GM12878 (cell line): Measurements from ENCODE around the gene PUDP. TPM values are rescaled to one million over a fixed set of nuclear protein-coding genes. Genes with fewer than 3 reads are reported as not detected.

Source experiments
- ATAC-seq: fragments of 200-7000 bp; cut with Tn5 transposase; 3 replicates; pipeline ENCODE4 v1.9.1; 2020; ENCODE audit warnings: mild to moderate bottlenecking, moderate library complexity
- BruUV-seq: library from RNA; stranded (reverse); fragments of 400-500 nt; replicated peaks from 2 replicates; lab custom pipeline; 2021; lab: Mats Ljungman, UMichigan
- CTCF ChIA-PET: fragments of 300-600 bp; sonication (Branson Sonifier 250); formaldehyde crosslinking; extraction: SDS; loops from one replicate; lab custom pipeline; 2021; ENCODE audit warnings: inconsistent platforms; lab: Yijun Ruan, JAX
- POLR2A ChIA-PET: fragments of 350-600 bp; formaldehyde crosslinking; extraction: SDS; loops from one replicate; lab custom pipeline; 2021; ENCODE audit warnings: inconsistent platforms; lab: Charles Lee
- RAD21 ChIA-PET: fragments of 300-600 bp; sonication (Branson Sonifier 250); formaldehyde crosslinking; loops from one replicate; lab custom pipeline; 2023; ENCODE audit warnings: antibody characterized with exemption; ENCODE audit not compliant: unreplicated experiment; lab: Charles Lee
- SMC1A ChIA-PET: fragments of 300-600 bp; sonication (Branson Sonifier 250); formaldehyde crosslinking; loops from one replicate; lab custom pipeline; 2023; ENCODE audit not compliant: unreplicated experiment, uncharacterized antibody; lab: Charles Lee
- DNase-seq: peaks from one replicate; pipeline ENCODE4 v3.0.0-alpha.2; 2011; ENCODE audit warnings: low read depth, low spot score
- FAIRE-seq: peaks from 3 replicates; lab custom pipeline; 2011; peaks lifted over from hg19 to GRCh38; lab: Jason Lieb, UNC
- H2AFZ ChIP-seq: 2 replicates; pipeline ENCODE4 v1.6.0; 2011; ENCODE audit warnings: low read depth, low read length, control low read depth; ENCODE audit not compliant: control insufficient read depth
- H3K27ac ChIP-seq: 2 replicates; pipeline ENCODE4 v1.5.1; 2011; ENCODE audit warnings: control low read depth; ENCODE audit not compliant: control insufficient read depth, insufficient read depth
- H3K27me3 ChIP-seq, 2 experiments: replicated peaks in 1 of 2; 2 replicates each; pipeline versions ENCODE4 v1.6.0 to v1.6.1; 2011; ENCODE audit warnings: low read length in 1 of 2; ENCODE audit not compliant: control insufficient read depth in 2 of 2, insufficient read depth in 2 of 2
- H3K36me3 ChIP-seq, 2 experiments: 2 replicates each; pipeline ENCODE4 v1.5.1; 2011; ENCODE audit warnings: low read length in 1 of 2; ENCODE audit not compliant: control insufficient read depth in 2 of 2, insufficient read depth in 2 of 2
- H3K4me1 ChIP-seq: 2 replicates; pipeline ENCODE4 v1.6.1; 2011; ENCODE audit warnings: mild to moderate bottlenecking, low read length, moderate library complexity, mixed read lengths; ENCODE audit not compliant: control insufficient read depth, insufficient read depth
- H3K4me2 ChIP-seq: 2 replicates; pipeline ENCODE4 v1.6.0; 2011; ENCODE audit warnings: control low read depth; ENCODE audit not compliant: control insufficient read depth, insufficient read depth
- H3K4me3 ChIP-seq: fragments of 200-600 bp; sonication (generic); 2 replicates; pipeline ENCODE4 v1.5.1; 2016
- H3K79me2 ChIP-seq: 2 replicates; pipeline ENCODE4 v1.6.0; 2011; ENCODE audit warnings: low read length; ENCODE audit not compliant: control insufficient read depth, insufficient read depth
- H3K9ac ChIP-seq: 2 replicates; pipeline ENCODE4 v1.8.0; 2011; ENCODE audit warnings: low read length, control low read depth, mixed read lengths; ENCODE audit not compliant: control insufficient read depth, insufficient read depth
- H3K9me3 ChIP-seq: replicated peaks from 3 replicates; pipeline ENCODE4 v1.5.1; 2011; ENCODE audit warnings: mild to moderate bottlenecking, low read length; ENCODE audit not compliant: control insufficient read depth, insufficient read depth
- H4K20me1 ChIP-seq: 2 replicates; pipeline ENCODE4 v1.6.0; 2011; ENCODE audit not compliant: control insufficient read depth, insufficient read depth
- CEBPZ ChIP-seq: fragments of 150-350 bp; IDR thresholded peaks from 2 replicates; pipeline ENCODE4 v1.6.1; 2016; ENCODE audit warnings: low read depth, low read length
- E2F8 ChIP-seq: fragments of 450-650 bp; IDR thresholded peaks from 2 replicates; pipeline ENCODE4 v1.6.1; 2018; ENCODE audit warnings: mild to moderate bottlenecking, low read depth, moderate library complexity; ENCODE audit not compliant: partially characterized antibody
- MEF2A ChIP-seq: IDR thresholded peaks from 2 replicates; pipeline ENCODE4 v1.6.1; 2011; ENCODE audit warnings: low read depth, mild to moderate bottlenecking, low read length, moderate library complexity; ENCODE audit not compliant: insufficient read depth
- NFXL1 ChIP-seq: fragments of 450-650 bp; IDR thresholded peaks from 2 replicates; pipeline ENCODE4 v1.6.1; 2017; ENCODE audit warnings: antibody characterized with exemption, mild to moderate bottlenecking, borderline replicate concordance
- PRDM15 ChIP-seq: fragments of 450-650 bp; formaldehyde crosslinking; IDR thresholded peaks from 2 replicates; pipeline ENCODE4 v1.4.0; 2020; ENCODE audit warnings: mild to moderate bottlenecking, moderate library complexity
- SIN3A ChIP-seq: IDR thresholded peaks from 2 replicates; pipeline ENCODE4 v1.6.1; 2012; ENCODE audit warnings: low read depth, low read length, improper control_type of control experiment
- YBX1 ChIP-seq: fragments of 450-650 bp; IDR thresholded peaks from 2 replicates; pipeline ENCODE4 v1.6.1; 2016; ENCODE audit warnings: antibody characterized with exemption
- ZNF24 ChIP-seq: fragments of 450-650 bp; IDR thresholded peaks from 2 replicates; pipeline ENCODE4 v1.6.1; 2017; ENCODE audit warnings: antibody characterized with exemption, mild to moderate bottlenecking
- ZNF384 ChIP-seq: IDR thresholded peaks from 2 replicates; pipeline ENCODE4 v1.6.1; 2012; ENCODE audit warnings: low read depth, mild to moderate bottlenecking, low read length, improper control_type of control experiment, borderline replicate concordance
- ZZZ3 ChIP-seq: IDR thresholded peaks from 2 replicates; pipeline ENCODE4 v1.6.1; 2011; ENCODE audit warnings: low read depth; ENCODE audit not compliant: control insufficient read depth, insufficient read length
- WGBS: methylation state at CpG from one replicate; pipeline ENCODE4 v1.1.6; 2016; ENCODE audit warnings: low lambda C conversion rate; ENCODE audit not compliant: insufficient replicate concordance, insufficient coverage; ENCODE audit errors: missing lambda C conversion rate; 5-methylcytosine and 5-hydroxymethylcytosine counted together
- in situ Hi-C: fragments of 300-500 bp; cut with MboI; formaldehyde crosslinking; loops from 9 replicates; pipeline ENCODE4 v1.14.3; 2018; ENCODE audit warnings: mixed read lengths
- intact Hi-C: fragments of 100-400 bp; cut with micrococcal nuclease; formaldehyde crosslinking; loops from one replicate; pipeline ENCODE4 v1.14.2; 2022; ENCODE audit not compliant: unreplicated experiment
- polyA plus RNA-seq, 11 experiments: library from polyadenylated mRNA; depleted of rRNA in 4 of 11; unstranded in 6 of 11; stranded (reverse) in 5 of 11; fragments of >200 nt; fragmentation: Nextera tagmentation in 4 of 11; fragmentation: Illumina TruSeq in 1 of 11; extraction: Ambion mirVana in 4 of 11; extraction: Trizol in 1 of 11; gene quantifications; 1 replicate in 1 of 11; 2 replicates in 10 of 11; pipeline versions ENCODE4 v1.2.1 to v1.2.3, GENCODE V29; 2011 to 2016; ENCODE audit warnings: inconsistent platforms in 2 of 11, missing spikeins in 2 of 11, low read depth in 1 of 11
- total RNA-seq, 4 experiments: library from RNA; depleted of rRNA in 3 of 4; stranded (reverse); fragments of >200 nt in 3 of 4; fragmentation: Illumina TruSeq in 1 of 4; extraction: Trizol in 1 of 4; gene quantifications; 2 replicates each; pipeline versions ENCODE4 v1.2.1 to v1.2.3, GENCODE V29; 2013 to 2021
- TF ChIP-seq, protein P1 (sequence below), 3 experiments: IDR thresholded peaks in 2 of 3; conservative IDR thresholded peaks in 1 of 3; 2 replicates each; pipeline ENCODE4 v1.5.1; 2011; ENCODE audit warnings: low read depth in 3 of 3, low read length in 3 of 3, mild to moderate bottlenecking in 3 of 3, control low read depth in 2 of 3, moderate library complexity in 2 of 3, inconsistent platforms in 1 of 3, mixed read lengths in 1 of 3; ENCODE audit not compliant: control insufficient read depth in 2 of 3, insufficient read depth in 1 of 3; ENCODE audit errors: extremely low read depth in 1 of 3

The PUDP gene
- total and polyA plus RNA-seq, 10 of the 15 experiments (the other 5 are each of a cell fraction or from before 2014, with no cell fraction given) = 30.8 to 83.5 (median 61.7) TPM

DNA sequence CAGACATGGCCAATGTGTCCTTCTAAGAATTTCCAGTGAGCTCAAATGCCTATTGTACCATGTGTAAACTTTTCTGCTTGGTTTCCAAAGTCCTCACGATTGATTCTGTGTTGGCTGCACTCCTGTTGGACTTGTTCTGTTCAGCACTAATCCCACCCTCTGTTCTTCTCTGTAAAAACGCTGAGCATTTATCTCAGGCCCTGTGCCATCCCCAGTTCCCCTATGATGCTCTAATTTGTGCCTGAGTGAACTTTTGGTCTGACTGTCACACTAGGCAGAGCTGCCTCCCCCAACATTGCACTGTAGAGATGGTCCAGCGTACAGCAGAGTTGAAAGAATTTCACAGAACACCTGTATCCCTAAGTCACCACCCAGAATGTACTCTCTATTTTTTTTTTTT lies 76.6 kb downstream of the PUDP start:
- no peak overlapping the region for H2AFZ ChIP-seq
- ChIA-PET POLR2A (interaction anchor here (0.6 to 2.3 kb wide), 3 partner anchors 13 to 75 kb away, joined by 4 to 11 read pairs (median 4); no protein-coding TSS in a partner anchor), SMC1A (interaction anchor here (0.9 to 2.8 kb wide), 7 partner anchors 10 to 38 kb away, joined by 3 to 20 read pairs (median 5); no protein-coding TSS in a partner anchor), RAD21 (no interaction called here), CTCF (interaction anchor here (1.0 to 2.7 kb wide), 2 partner anchors 9 to 18 kb away, joined by 3 to 9 read pairs; no protein-coding TSS in a partner anchor)
- BruUV-seq = no TSS peak
- no peaks in the 10 kb centered on the region for H3K9me3 ChIP-seq
- intact Hi-C loops (no loop called here), in situ Hi-C loops (no loop called here)
- DNase-seq = no peak
- no peak overlapping the region for H3K4me3 ChIP-seq
- H3K27me3 ChIP-seq = no peaks in the 10 kb centered on the region
- no peak for FAIRE-seq
- H3K4me1 ChIP-seq = peaks cover 5% of the 10 kb centered on the region; the same call in 1 of the 2 replicates
- peaks cover 12 to 18% of the 10 kb centered on the region in 2 experiments for H3K36me3 ChIP-seq
- no peak overlapping the region for H3K9ac ChIP-seq
- no peaks in the 10 kb centered on the region; the same call in 1 of the 2 replicates for H4K20me1 ChIP-seq
- no peak for ATAC-seq
- H3K27ac ChIP-seq = no peak overlapping the region
- no peak overlapping the region for H3K4me2 ChIP-seq
- no peaks in the 10 kb centered on the region for H3K79me2 ChIP-seq
- 48% methylated on average over 3 of the region's 3 CpGs for WGBS
- TF ChIP-seq ZNF384 (no peak), ZZZ3 (no peak), E2F8 (no peak), PRDM15 (CRISPR knock-in tag) (no peak), YBX1 (no peak), SIN3A (no peak), CEBPZ (no peak), MEF2A (no peak), ZNF24 (no peak), NFXL1 (no peak)
- TF ChIP-seq, protein P1, sequence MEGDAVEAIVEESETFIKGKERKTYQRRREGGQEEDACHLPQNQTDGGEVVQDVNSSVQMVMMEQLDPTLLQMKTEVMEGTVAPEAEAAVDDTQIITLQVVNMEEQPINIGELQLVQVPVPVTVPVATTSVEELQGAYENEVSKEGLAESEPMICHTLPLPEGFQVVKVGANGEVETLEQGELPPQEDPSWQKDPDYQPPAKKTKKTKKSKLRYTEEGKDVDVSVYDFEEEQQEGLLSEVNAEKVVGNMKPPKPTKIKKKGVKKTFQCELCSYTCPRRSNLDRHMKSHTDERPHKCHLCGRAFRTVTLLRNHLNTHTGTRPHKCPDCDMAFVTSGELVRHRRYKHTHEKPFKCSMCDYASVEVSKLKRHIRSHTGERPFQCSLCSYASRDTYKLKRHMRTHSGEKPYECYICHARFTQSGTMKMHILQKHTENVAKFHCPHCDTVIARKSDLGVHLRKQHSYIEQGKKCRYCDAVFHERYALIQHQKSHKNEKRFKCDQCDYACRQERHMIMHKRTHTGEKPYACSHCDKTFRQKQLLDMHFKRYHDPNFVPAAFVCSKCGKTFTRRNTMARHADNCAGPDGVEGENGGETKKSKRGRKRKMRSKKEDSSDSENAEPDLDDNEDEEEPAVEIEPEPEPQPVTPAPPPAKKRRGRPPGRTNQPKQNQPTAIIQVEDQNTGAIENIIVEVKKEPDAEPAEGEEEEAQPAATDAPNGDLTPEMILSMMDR (IDR thresholded peaks at IDR 0.05 in 2 of 3, conservative IDR thresholded peaks at IDR 0.05 in 1 of 3; ENCODE audit: control insufficient read depth in 2 of 3, extremely low read depth in 1 of 3, insufficient read depth in 1 of 3, low read depth in 3 of 3, low read length in 3 of 3) = no peak
